Trophoblast cell (in vitro differentiated cells and primary cell): ENCODE data around the gene FAM120B.

ENCODE experiments used
- DNase-seq, 2 donors: peaks; one replicate each; pipeline ENCODE4 v3.0.0-alpha.2; 2016
- H2AFZ ChIP-seq: 2 replicates; pipeline ENCODE4 v1.6.1; 2013; ENCODE audit warnings: low read length, moderate library complexity, mild to moderate bottlenecking; ENCODE audit not compliant: insufficient read depth, poor library complexity
- H2AK5ac ChIP-seq: 2 replicates; pipeline ENCODE4 v1.6.1; 2013; ENCODE audit warnings: mild to moderate bottlenecking, low read length
- H2BK120ac ChIP-seq: 2 replicates; pipeline ENCODE4 v1.6.1; 2013; ENCODE audit warnings: low read length, mild to moderate bottlenecking, moderate library complexity; ENCODE audit not compliant: insufficient read depth, poor library complexity
- H2BK12ac ChIP-seq: 2 replicates; pipeline ENCODE4 v1.6.1; 2013; ENCODE audit warnings: mild to moderate bottlenecking, low read length, moderate library complexity
- H2BK5ac ChIP-seq: 2 replicates; pipeline ENCODE4 v1.6.1; 2013; ENCODE audit warnings: low read length, low read depth, moderate library complexity, mild to moderate bottlenecking; ENCODE audit not compliant: poor library complexity
- H3K14ac ChIP-seq: 2 replicates; pipeline ENCODE4 v1.6.1; 2013; ENCODE audit warnings: mild to moderate bottlenecking, low read length
- H3K18ac ChIP-seq: 2 replicates; pipeline ENCODE4 v1.6.1; 2013; ENCODE audit warnings: mild to moderate bottlenecking, low read length
- H3K23ac ChIP-seq: 2 replicates; pipeline ENCODE4 v1.6.1; 2013; ENCODE audit warnings: low read length
- H3K27ac ChIP-seq: 2 replicates; pipeline ENCODE4 v1.5.1; 2013; ENCODE audit warnings: low read depth, mild to moderate bottlenecking, inconsistent platforms, low read length, moderate library complexity
- H3K27me3 ChIP-seq: 2 replicates; pipeline ENCODE4 v1.6.1; 2013; ENCODE audit warnings: inconsistent platforms, mild to moderate bottlenecking, low read length, moderate library complexity; ENCODE audit not compliant: insufficient read depth
- H3K36me3 ChIP-seq, 2 experiments: 1 replicate in 1 of 2; 2 replicates in 1 of 2; pipeline ENCODE4 v1.6.1; 2013; ENCODE audit warnings: low read length in 2 of 2, mild to moderate bottlenecking in 2 of 2, moderate library complexity in 1 of 2; ENCODE audit not compliant: insufficient read depth in 2 of 2, control insufficient read depth in 1 of 2
- H3K4ac ChIP-seq: 2 replicates; pipeline ENCODE4 v1.6.1; 2013; ENCODE audit warnings: low read depth, mild to moderate bottlenecking, low read length, moderate library complexity
- H3K4me1 ChIP-seq, 2 experiments: 1 replicate in 1 of 2; 2 replicates in 1 of 2; pipeline ENCODE4 v1.6.1; 2013; ENCODE audit warnings: low read length in 2 of 2, mild to moderate bottlenecking in 2 of 2, moderate library complexity in 1 of 2; ENCODE audit not compliant: insufficient read depth in 2 of 2, control insufficient read depth in 1 of 2
- H3K4me2 ChIP-seq: 2 replicates; pipeline ENCODE4 v1.6.1; 2013; ENCODE audit warnings: inconsistent platforms, mild to moderate bottlenecking, low read length, moderate library complexity
- H3K4me3 ChIP-seq: 2 replicates; pipeline ENCODE4 v1.5.1; 2013; ENCODE audit warnings: mild to moderate bottlenecking, low read depth, low read length, inconsistent platforms
- H3K79me1 ChIP-seq: one replicate; pipeline ENCODE4 v1.6.1; 2013; ENCODE audit warnings: low read length
- H3K79me2 ChIP-seq: 2 replicates; pipeline ENCODE4 v1.6.1; 2013; ENCODE audit warnings: low read length, mild to moderate bottlenecking; ENCODE audit not compliant: control insufficient read depth, insufficient read depth, poor library complexity
- H3K9ac ChIP-seq: 2 replicates; pipeline ENCODE4 v1.6.1; 2013; ENCODE audit warnings: mild to moderate bottlenecking, low read length
- H3K9me3 ChIP-seq: 2 replicates; pipeline ENCODE4 v1.6.1; 2013; ENCODE audit warnings: low read depth, mild to moderate bottlenecking, control low read depth, inconsistent platforms, low read length; ENCODE audit not compliant: insufficient read depth
- H4K12ac ChIP-seq: 2 replicates; pipeline ENCODE4 v1.6.1; 2013; ENCODE audit warnings: low read depth, mild to moderate bottlenecking, low read length, moderate library complexity
- H4K8ac ChIP-seq: 2 replicates; pipeline ENCODE4 v1.6.1; 2013; ENCODE audit warnings: low read depth, mild to moderate bottlenecking, low read length, moderate library complexity
- H4K91ac ChIP-seq: one replicate; pipeline ENCODE4 v1.6.1; 2013; ENCODE audit warnings: low read depth, mild to moderate bottlenecking, low read length, moderate library complexity
- WGBS: extraction: QIAGEN DNeasy Blood & Tissue Kit; methylation state at CpG from one replicate; pipeline ENCODE4 v1.1.7; 2013; ENCODE audit warnings: missing lambda C conversion rate; ENCODE audit not compliant: insufficient read length, insufficient coverage; ENCODE audit errors: extremely low coverage; 5-methylcytosine and 5-hydroxymethylcytosine counted together

Gene FAM120B

GRCh38 chr6:170292407-170293158, 14.0 kb upstream of the FAM120B start:
- H4K12ac ChIP-seq, result no peak overlapping the region
- peak overlapping the region; percentile 73 for H3K4me2 ChIP-seq
- H3K27ac ChIP-seq, result no peak overlapping the region
- H2AK5ac ChIP-seq, result no peak overlapping the region
- no peak overlapping the region for H2BK120ac ChIP-seq
- peaks cover 16 to 45% of the 10 kb centered on the region in 2 experiments for H3K4me1 ChIP-seq
- peak; percentile 17 to 42 for DNase-seq
- no peaks in the 10 kb centered on the region for H3K79me2 ChIP-seq
- H3K4ac ChIP-seq, result no peak overlapping the region
- peaks cover 4 to 6% of the 10 kb centered on the region in 2 experiments for H3K36me3 ChIP-seq
- H3K9me3 ChIP-seq, result peaks cover 14% of the 10 kb centered on the region
- no peak overlapping the region for H2AFZ ChIP-seq
- no peak overlapping the region for H3K9ac ChIP-seq
- no peak overlapping the region for H2BK12ac ChIP-seq
- no CpG with 5 or more reads among the region's 13 CpGs for WGBS
- peaks cover 3% of the 10 kb centered on the region for H3K79me1 ChIP-seq
- no peak overlapping the region for H3K4me3 ChIP-seq
- H4K91ac ChIP-seq, result no peak overlapping the region
- no peak overlapping the region for H3K23ac ChIP-seq
- no peak overlapping the region for H2BK5ac ChIP-seq
- H3K14ac ChIP-seq, result no peak overlapping the region
- H3K18ac ChIP-seq, result no peak overlapping the region
- no peak overlapping the region for H4K8ac ChIP-seq
- H3K27me3 ChIP-seq, result peaks cover 88% of the 10 kb centered on the region

- no peak overlapping the region for H3K9ac ChIP-seq
- H3K27ac ChIP-seq, result no peak overlapping the region
- H3K14ac ChIP-seq, result no peak overlapping the region
- no peak overlapping the region for H2AK5ac ChIP-seq
- no peak overlapping the region for H2AFZ ChIP-seq
- H3K79me1 ChIP-seq, result peaks cover 3% of the 10 kb centered on the region
- no peak overlapping the region for H4K12ac ChIP-seq
- no peak overlapping the region for H2BK5ac ChIP-seq
- H4K8ac ChIP-seq, result no peak overlapping the region
- no peak for DNase-seq
- no peak overlapping the region for H2BK120ac ChIP-seq
- H4K91ac ChIP-seq, result no peak overlapping the region
- H3K27me3 ChIP-seq, result peaks cover 88% of the 10 kb centered on the region
- no peak overlapping the region for H3K4me3 ChIP-seq
- no peak overlapping the region for H3K23ac ChIP-seq
- H3K4me2 ChIP-seq, result no peak overlapping the region
- WGBS, result no CpG with 5 or more reads among the region's 23 CpGs
- H3K4me1 ChIP-seq, result peaks cover 9 to 41% of the 10 kb centered on the region in 2 experiments
- no peak overlapping the region for H3K18ac ChIP-seq
- no peak overlapping the region for H3K4ac ChIP-seq
- H2BK12ac ChIP-seq, result no peak overlapping the region
- H3K9me3 ChIP-seq, result peaks cover 14% of the 10 kb centered on the region
- H3K36me3 ChIP-seq, result no peaks in the 10 kb centered on the region
- H3K79me2 ChIP-seq, result no peaks in the 10 kb centered on the region
Measured at GRCh38 chr6:170293341-170294231, 13.0 kb upstream of the FAM120B start.

GRCh38 chr6:170294298-170294730, 12.2 kb upstream of the FAM120B start:
- no peaks in the 10 kb centered on the region for H3K79me2 ChIP-seq
- no peak overlapping the region for H3K14ac ChIP-seq
- no peak overlapping the region for H3K9ac ChIP-seq
- H3K23ac ChIP-seq, result no peak overlapping the region
- H3K27me3 ChIP-seq, result peaks cover 84% of the 10 kb centered on the region
- no CpG with 5 or more reads among the region's 2 CpGs for WGBS
- no peak overlapping the region for H3K18ac ChIP-seq
- no peak overlapping the region for H4K91ac ChIP-seq
- H3K27ac ChIP-seq, result no peak overlapping the region
- H2BK12ac ChIP-seq, result no peak overlapping the region
- H3K4me3 ChIP-seq, result no peak overlapping the region
- no peak overlapping the region for H2BK120ac ChIP-seq
- H3K4me1 ChIP-seq, result peaks cover 9 to 36% of the 10 kb centered on the region in 2 experiments
- H2BK5ac ChIP-seq, result no peak overlapping the region
- no peak for DNase-seq
- no peak overlapping the region for H2AK5ac ChIP-seq
- H2AFZ ChIP-seq, result no peak overlapping the region
- peaks cover 16% of the 10 kb centered on the region for H3K9me3 ChIP-seq
- H3K4ac ChIP-seq, result no peak overlapping the region
- no peak overlapping the region for H3K4me2 ChIP-seq
- H4K8ac ChIP-seq, result no peak overlapping the region
- H4K12ac ChIP-seq, result no peak overlapping the region
- peaks cover 3% of the 10 kb centered on the region for H3K79me1 ChIP-seq
- no peaks in the 10 kb centered on the region for H3K36me3 ChIP-seq

GRCh38 chr6:170294813-170295509, 11.6 kb upstream of the FAM120B start:
- no CpG with 5 or more reads among the region's 30 CpGs for WGBS
- H4K8ac ChIP-seq, result no peak overlapping the region

More at GRCh38 chr6:170294813-170295509, 11.6 kb upstream of the FAM120B start:
- H3K14ac ChIP-seq, result no peak overlapping the region
- peaks cover 12% of the 10 kb centered on the region for H3K9me3 ChIP-seq
- no peak overlapping the region for H4K91ac ChIP-seq
- no peak overlapping the region for H2BK12ac ChIP-seq
- H3K4me2 ChIP-seq, result peak overlapping the region; percentile 99
- H3K23ac ChIP-seq, result no peak overlapping the region
- H3K27me3 ChIP-seq, result peaks cover 78% of the 10 kb centered on the region
- DNase-seq, result no peak
- no peak overlapping the region for H3K9ac ChIP-seq
- peaks cover 9 to 30% of the 10 kb centered on the region in 2 experiments for H3K4me1 ChIP-seq
- H2AK5ac ChIP-seq, result no peak overlapping the region
- H2BK5ac ChIP-seq, result no peak overlapping the region
- no peaks in the 10 kb centered on the region for H3K79me2 ChIP-seq
- H3K79me1 ChIP-seq, result peaks cover 3% of the 10 kb centered on the region
- peak overlapping the region; percentile 43 for H2AFZ ChIP-seq
- H4K12ac ChIP-seq, result no peak overlapping the region
- H3K36me3 ChIP-seq, result no peaks in the 10 kb centered on the region
- peak overlapping the region; percentile 68 for H3K4me3 ChIP-seq
- H2BK120ac ChIP-seq, result no peak overlapping the region
- no peak overlapping the region for H3K27ac ChIP-seq
- H3K4ac ChIP-seq, result no peak overlapping the region
- no peak overlapping the region for H3K18ac ChIP-seq
